SK-N-SH treated with all-trans-retinoic acid at 6 μM for 48 hours (cell line): ENCODE measurements around the gene TMIGD3.
A peak's percentile ranks its signal among the peaks of the same experiment; 100 is the strongest.

Experiments used
- ATAC-seq: fragments of 200-7000 bp; cut with Tn5 transposase; 3 replicates; pipeline ENCODE4 v1.9.1; 2020; ENCODE audit warnings: mild to moderate bottlenecking, moderate library complexity
- ARNTL ChIP-seq: fragments of 450-650 bp; formaldehyde crosslinking; IDR thresholded peaks from 2 replicates; pipeline ENCODE4 v1.5.0; 2020; ENCODE audit warnings: low read depth, mild to moderate bottlenecking, moderate library complexity, borderline replicate concordance
- BACH2 ChIP-seq: fragments of 250-450 bp; sonication (Bioruptor Pico); IDR thresholded peaks from 2 replicates; pipeline ENCODE4 v1.9.0; 2021; ENCODE audit warnings: mild to moderate bottlenecking, borderline replicate concordance
- CREB5 ChIP-seq: fragments of 250-450 bp; sonication (Bioruptor Pico); IDR thresholded peaks from 2 replicates; pipeline ENCODE4 v1.5.1; 2020; ENCODE audit warnings: low read depth, mild to moderate bottlenecking, moderate library complexity
- CSRNP3 ChIP-seq: fragments of 250-450 bp; sonication (Bioruptor Pico); IDR thresholded peaks from 2 replicates; pipeline ENCODE4 v1.5.1; 2021; ENCODE audit warnings: mild to moderate bottlenecking, moderate library complexity
- ESRRG ChIP-seq: fragments of 250-450 bp; sonication (Bioruptor Pico); IDR thresholded peaks from 2 replicates; pipeline ENCODE4 v1.6.1; 2021; ENCODE audit warnings: mild to moderate bottlenecking
- ISL1 ChIP-seq: fragments of 250-450 bp; sonication (Bioruptor Pico); IDR thresholded peaks from 2 replicates; pipeline ENCODE4 v2.1.2; 2022; ENCODE audit warnings: mild to moderate bottlenecking, moderate library complexity
- POU6F1 ChIP-seq: fragments of 250-450 bp; sonication (Bioruptor Pico); IDR thresholded peaks from 2 replicates; pipeline ENCODE4 v1.8.0; 2021; ENCODE audit warnings: low read depth, mild to moderate bottlenecking, moderate library complexity, borderline replicate concordance
- PPARA ChIP-seq: fragments of 250-450 bp; sonication (Bioruptor Pico); IDR thresholded peaks from 2 replicates; pipeline ENCODE4 v1.5.0; 2020; ENCODE audit warnings: mild to moderate bottlenecking, borderline replicate concordance
- RARB ChIP-seq: fragments of 250-450 bp; sonication (Bioruptor Pico); IDR thresholded peaks from 2 replicates; pipeline ENCODE4 v1.8.0; 2021; ENCODE audit warnings: mild to moderate bottlenecking, moderate library complexity
- TCF4 ChIP-seq: fragments of 250-450 bp; sonication (Bioruptor Pico); IDR thresholded peaks from 2 replicates; pipeline ENCODE4 v1.8.0; 2021; ENCODE audit warnings: mild to moderate bottlenecking, moderate library complexity, borderline replicate concordance
- TOX ChIP-seq: fragments of 250-450 bp; sonication (Bioruptor Pico); IDR thresholded peaks from 2 replicates; pipeline ENCODE4 v1.8.0; 2021; ENCODE audit warnings: mild to moderate bottlenecking, moderate library complexity, borderline replicate concordance
- ZC3H10 ChIP-seq: fragments of 250-450 bp; sonication (Bioruptor Pico); IDR thresholded peaks from 2 replicates; pipeline ENCODE4 v1.5.1; 2021; ENCODE audit warnings: mild to moderate bottlenecking, moderate library complexity
- ZFP3 ChIP-seq: fragments of 250-450 bp; sonication (Bioruptor Pico); IDR thresholded peaks from 2 replicates; pipeline ENCODE4 v1.5.0; 2020; ENCODE audit warnings: mild to moderate bottlenecking, moderate library complexity
- ZFP30 ChIP-seq: fragments of 450-650 bp; formaldehyde crosslinking; IDR thresholded peaks from 2 replicates; pipeline ENCODE4 v1.5.0; 2022; ENCODE audit warnings: mild to moderate bottlenecking, moderate library complexity
- ZNF70 ChIP-seq: fragments of 450-650 bp; formaldehyde crosslinking; IDR thresholded peaks from 2 replicates; pipeline ENCODE4 v1.5.0; 2020; ENCODE audit warnings: mild to moderate bottlenecking, moderate library complexity
- TF ChIP-seq, protein P1 (sequence below): fragments of 250-450 bp; sonication (Bioruptor Pico); IDR thresholded peaks from 2 replicates; pipeline ENCODE4 v1.8.0; 2020; ENCODE audit warnings: mild to moderate bottlenecking, moderate library complexity, borderline replicate concordance
- TF ChIP-seq, protein P2 (sequence below): fragments of 250-450 bp; sonication (Bioruptor Pico); IDR thresholded peaks from 2 replicates; pipeline ENCODE4 v1.5.0; 2020; ENCODE audit warnings: mild to moderate bottlenecking, moderate library complexity

TMIGD3 gene

GRCh38 chr1:111538343-111539025 is 35.1 kb upstream of the TMIGD3 start (continued):
- TF ChIP-seq, protein P1, sequence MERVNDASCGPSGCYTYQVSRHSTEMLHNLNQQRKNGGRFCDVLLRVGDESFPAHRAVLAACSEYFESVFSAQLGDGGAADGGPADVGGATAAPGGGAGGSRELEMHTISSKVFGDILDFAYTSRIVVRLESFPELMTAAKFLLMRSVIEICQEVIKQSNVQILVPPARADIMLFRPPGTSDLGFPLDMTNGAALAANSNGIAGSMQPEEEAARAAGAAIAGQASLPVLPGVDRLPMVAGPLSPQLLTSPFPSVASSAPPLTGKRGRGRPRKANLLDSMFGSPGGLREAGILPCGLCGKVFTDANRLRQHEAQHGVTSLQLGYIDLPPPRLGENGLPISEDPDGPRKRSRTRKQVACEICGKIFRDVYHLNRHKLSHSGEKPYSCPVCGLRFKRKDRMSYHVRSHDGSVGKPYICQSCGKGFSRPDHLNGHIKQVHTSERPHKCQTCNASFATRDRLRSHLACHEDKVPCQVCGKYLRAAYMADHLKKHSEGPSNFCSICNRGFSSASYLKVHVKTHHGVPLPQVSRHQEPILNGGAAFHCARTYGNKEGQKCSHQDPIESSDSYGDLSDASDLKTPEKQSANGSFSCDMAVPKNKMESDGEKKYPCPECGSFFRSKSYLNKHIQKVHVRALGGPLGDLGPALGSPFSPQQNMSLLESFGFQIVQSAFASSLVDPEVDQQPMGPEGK, result no peak
- TF ChIP-seq BACH2 (CRISPR knock-in tag), result no peak

- ATAC-seq, result peak; percentile 77
- 0 out of 2 replicates have a peak, but pooled peaks have one; percentile 1 for TF ChIP-seq ISL1 (CRISPR knock-in tag)
- no peak for TF ChIP-seq CSRNP3 (CRISPR knock-in tag)
Measured at GRCh38 chr1:111535256-111536191, 32.1 kb upstream of the TMIGD3 start.

DNA sequence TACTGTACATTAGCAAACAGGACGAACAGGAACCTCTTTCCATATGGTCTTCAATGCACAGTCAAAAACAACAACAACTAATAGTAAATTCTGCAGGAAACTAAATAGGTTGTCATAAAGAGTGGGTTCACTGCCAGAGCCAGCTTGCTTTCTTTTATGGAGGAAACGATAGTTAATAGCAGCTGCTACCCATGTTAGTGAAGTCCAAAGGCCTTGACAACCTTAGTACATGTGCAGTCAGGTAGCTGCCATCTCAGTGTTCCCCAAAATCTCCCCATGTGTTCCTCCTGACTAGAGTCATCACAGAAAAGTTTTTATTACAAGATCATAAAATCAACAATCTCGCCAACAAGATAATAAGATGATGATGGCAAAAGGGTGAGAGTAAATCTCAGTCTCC is 16.6 kb upstream of the TMIGD3 start:
- ATAC-seq, result no peak
- TF ChIP-seq ZC3H10 (no peak), ZFP30 (CRISPR knock-in tag) (no peak), CSRNP3 (CRISPR knock-in tag) (no peak), PPARA (no peak), ZNF70 (CRISPR knock-in tag) (no peak), RARB (CRISPR knock-in tag) (no peak)
- TF ChIP-seq, protein P1, result no peak

GRCh38 chr1:111517469-111518225 is 14.2 kb upstream of the TMIGD3 start:
- ATAC-seq, result no peak
- TF ChIP-seq ESRRG (CRISPR knock-in tag) (no peak), ZC3H10 (no peak), RARB (CRISPR knock-in tag) (no peak), PPARA (no peak)

GRCh38 chr1:111516005-111516535 is 12.6 kb upstream of the TMIGD3 start:
- TF ChIP-seq PPARA, result no peak
- TF ChIP-seq, protein P2, sequence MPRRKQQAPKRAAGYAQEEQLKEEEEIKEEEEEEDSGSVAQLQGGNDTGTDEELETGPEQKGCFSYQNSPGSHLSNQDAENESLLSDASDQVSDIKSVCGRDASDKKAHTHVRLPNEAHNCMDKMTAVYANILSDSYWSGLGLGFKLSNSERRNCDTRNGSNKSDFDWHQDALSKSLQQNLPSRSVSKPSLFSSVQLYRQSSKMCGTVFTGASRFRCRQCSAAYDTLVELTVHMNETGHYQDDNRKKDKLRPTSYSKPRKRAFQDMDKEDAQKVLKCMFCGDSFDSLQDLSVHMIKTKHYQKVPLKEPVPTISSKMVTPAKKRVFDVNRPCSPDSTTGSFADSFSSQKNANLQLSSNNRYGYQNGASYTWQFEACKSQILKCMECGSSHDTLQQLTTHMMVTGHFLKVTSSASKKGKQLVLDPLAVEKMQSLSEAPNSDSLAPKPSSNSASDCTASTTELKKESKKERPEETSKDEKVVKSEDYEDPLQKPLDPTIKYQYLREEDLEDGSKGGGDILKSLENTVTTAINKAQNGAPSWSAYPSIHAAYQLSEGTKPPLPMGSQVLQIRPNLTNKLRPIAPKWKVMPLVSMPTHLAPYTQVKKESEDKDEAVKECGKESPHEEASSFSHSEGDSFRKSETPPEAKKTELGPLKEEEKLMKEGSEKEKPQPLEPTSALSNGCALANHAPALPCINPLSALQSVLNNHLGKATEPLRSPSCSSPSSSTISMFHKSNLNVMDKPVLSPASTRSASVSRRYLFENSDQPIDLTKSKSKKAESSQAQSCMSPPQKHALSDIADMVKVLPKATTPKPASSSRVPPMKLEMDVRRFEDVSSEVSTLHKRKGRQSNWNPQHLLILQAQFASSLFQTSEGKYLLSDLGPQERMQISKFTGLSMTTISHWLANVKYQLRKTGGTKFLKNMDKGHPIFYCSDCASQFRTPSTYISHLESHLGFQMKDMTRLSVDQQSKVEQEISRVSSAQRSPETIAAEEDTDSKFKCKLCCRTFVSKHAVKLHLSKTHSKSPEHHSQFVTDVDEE (CRISPR knock-in tag), result no peak
- no peak for TF ChIP-seq TOX
- TF ChIP-seq ZFP30 (CRISPR knock-in tag), result no peak
- TF ChIP-seq CREB5 (CRISPR knock-in tag), result no peak
- TF ChIP-seq POU6F1, result no peak
- no peak for TF ChIP-seq TCF4
- no peak for TF ChIP-seq ZFP3 (CRISPR knock-in tag)
- TF ChIP-seq ARNTL (CRISPR knock-in tag), result no peak
- no peak for TF ChIP-seq RARB (CRISPR knock-in tag)
- TF ChIP-seq, all 23 proteins: peak for 0
- peak; percentile 24 for ATAC-seq
